Activated B cell treated with CpG ODN at 0.5 μM for 24 hours (primary cell): ENCODE data around the gene SH3RF1. TPM values are rescaled to one million over a fixed set of nuclear protein-coding genes. Genes with fewer than 3 reads are reported as not detected.

Source experiments
- ATAC-seq: fragments of 200-7000 bp; cut with Tn5 transposase; one replicate; pipeline ENCODE4 v1.10.0; 2021; ENCODE audit warnings: low read depth, mild to moderate bottlenecking, moderate library complexity
- CTCF ChIA-PET: fragments of 350-600 bp; sonication (Branson Sonifier 250); formaldehyde crosslinking; loops from one replicate; lab custom pipeline; 2021; ENCODE audit warnings: antibody characterized with exemption; lab: Charles Lee
- POLR2A ChIA-PET: fragments of 350-600 bp; sonication (Branson Sonifier 250); formaldehyde crosslinking; loops from one replicate; lab custom pipeline; 2021; ENCODE audit warnings: antibody characterized with exemption; lab: Charles Lee
- DNase-seq: peaks from one replicate; pipeline ENCODE4 v3.0.0; 2022
- H3K27ac Mint-ChIP-seq: one replicate; pipeline ENCODE4 v1.8.0; 2020; ENCODE audit warnings: mixed read lengths
- H3K27me3 Mint-ChIP-seq: one replicate; pipeline ENCODE4 v1.8.0; 2021; ENCODE audit warnings: mixed read lengths
- H3K36me3 Mint-ChIP-seq: one replicate; pipeline ENCODE4 v1.8.0; 2021; ENCODE audit warnings: low read depth, mixed read lengths
- H3K4me1 Mint-ChIP-seq: one replicate; pipeline ENCODE4 v1.8.0; 2021; ENCODE audit warnings: mixed read lengths
- H3K4me3 Mint-ChIP-seq: one replicate; pipeline ENCODE4 v1.8.0; 2020; ENCODE audit warnings: mild to moderate bottlenecking, mixed read lengths
- H3K9me3 Mint-ChIP-seq: one replicate; pipeline ENCODE4 v1.8.0; 2020; ENCODE audit warnings: mixed read lengths
- intact Hi-C: fragments of 100-400 bp; cut with micrococcal nuclease; formaldehyde crosslinking; loops from one replicate; pipeline ENCODE4 v1.15.1; 2024
- total RNA-seq: library from RNA; stranded (reverse); gene quantifications from 2 replicates; pipeline ENCODE4 v1.2.3, GENCODE V29; 2022
- TF ChIP-seq, protein P1 (sequence below): fragments of 200-600 bp; IDR thresholded peaks from one replicate; pipeline ENCODE4 v1.8.0; 2022; ENCODE audit warnings: antibody characterized with exemption, mild to moderate bottlenecking

The SH3RF1 gene
- total RNA-seq, 1 donor from 2014 or later = 7.1 TPM

DNA sequence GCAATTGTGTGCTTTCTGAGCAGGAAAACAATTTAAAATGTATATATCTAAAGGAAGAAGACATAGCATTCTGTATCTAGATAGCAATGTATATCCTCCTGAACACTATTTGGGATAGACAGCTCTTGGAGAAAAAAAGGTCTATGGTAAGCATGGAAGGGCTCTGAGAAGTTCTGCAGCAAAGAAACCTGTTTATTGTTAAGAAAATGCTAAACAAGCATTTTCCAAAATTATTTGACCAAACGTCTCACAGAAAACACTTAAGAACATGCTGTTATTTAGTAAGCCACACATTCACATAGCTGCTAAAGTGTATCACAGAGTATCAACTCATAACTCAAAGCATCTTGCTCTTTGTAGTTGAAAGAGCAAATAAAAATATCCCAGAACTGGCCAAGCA, 67.9 kb downstream of the SH3RF1 start:
- peaks cover 10% of the 10 kb centered on the region for H3K4me1 Mint-ChIP-seq
- H3K4me3 Mint-ChIP-seq = no peak overlapping the region
- DNase-seq (no peak), ATAC-seq (no peak)
- no peak overlapping the region for H3K27ac Mint-ChIP-seq
- ChIA-PET POLR2A (no interaction called here), CTCF (interaction anchor here (1.0 kb wide), 1 partner anchor 283 kb away, joined by 4 read pairs; no protein-coding TSS in a partner anchor)
- no peaks in the 10 kb centered on the region for H3K27me3 Mint-ChIP-seq
- no peaks in the 10 kb centered on the region for H3K9me3 Mint-ChIP-seq
- TF ChIP-seq, protein P1, sequence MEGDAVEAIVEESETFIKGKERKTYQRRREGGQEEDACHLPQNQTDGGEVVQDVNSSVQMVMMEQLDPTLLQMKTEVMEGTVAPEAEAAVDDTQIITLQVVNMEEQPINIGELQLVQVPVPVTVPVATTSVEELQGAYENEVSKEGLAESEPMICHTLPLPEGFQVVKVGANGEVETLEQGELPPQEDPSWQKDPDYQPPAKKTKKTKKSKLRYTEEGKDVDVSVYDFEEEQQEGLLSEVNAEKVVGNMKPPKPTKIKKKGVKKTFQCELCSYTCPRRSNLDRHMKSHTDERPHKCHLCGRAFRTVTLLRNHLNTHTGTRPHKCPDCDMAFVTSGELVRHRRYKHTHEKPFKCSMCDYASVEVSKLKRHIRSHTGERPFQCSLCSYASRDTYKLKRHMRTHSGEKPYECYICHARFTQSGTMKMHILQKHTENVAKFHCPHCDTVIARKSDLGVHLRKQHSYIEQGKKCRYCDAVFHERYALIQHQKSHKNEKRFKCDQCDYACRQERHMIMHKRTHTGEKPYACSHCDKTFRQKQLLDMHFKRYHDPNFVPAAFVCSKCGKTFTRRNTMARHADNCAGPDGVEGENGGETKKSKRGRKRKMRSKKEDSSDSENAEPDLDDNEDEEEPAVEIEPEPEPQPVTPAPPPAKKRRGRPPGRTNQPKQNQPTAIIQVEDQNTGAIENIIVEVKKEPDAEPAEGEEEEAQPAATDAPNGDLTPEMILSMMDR = no peak
- intact Hi-C loops = no loop called here
- H3K36me3 Mint-ChIP-seq = no peaks in the 10 kb centered on the region

DNA sequence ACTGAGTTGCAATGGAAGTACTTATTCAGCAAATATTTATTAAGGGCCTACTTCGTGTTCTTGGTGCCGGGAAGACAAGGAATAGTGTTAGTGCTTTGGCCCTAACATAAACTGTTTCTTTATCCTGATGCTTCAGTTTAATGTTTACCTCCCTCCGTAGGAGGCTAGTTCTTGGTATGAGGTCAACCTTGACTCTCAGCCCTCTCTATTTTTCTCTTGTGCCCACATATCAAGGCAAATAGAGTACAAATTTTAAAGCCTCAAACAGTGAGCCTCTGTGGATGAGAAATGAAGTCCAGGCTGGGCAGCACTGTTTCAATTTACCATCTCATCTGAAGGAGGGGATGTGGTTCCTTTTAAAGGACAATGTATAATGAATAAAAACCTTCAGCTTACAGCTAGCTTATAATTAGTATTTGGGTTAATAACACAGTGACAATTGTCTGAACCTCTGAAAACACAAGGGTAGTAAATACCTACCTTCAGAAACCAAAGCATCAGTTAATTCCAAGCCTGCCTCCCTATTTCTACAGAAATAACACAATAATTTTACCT, 68.5 kb downstream of the SH3RF1 start:
- DNase-seq (no peak), ATAC-seq (no peak)
- H3K9me3 Mint-ChIP-seq = no peaks in the 10 kb centered on the region
- ChIA-PET POLR2A (no interaction called here), CTCF (interaction anchor here (1.0 kb wide), 1 partner anchor 283 kb away, joined by 4 read pairs; no protein-coding TSS in a partner anchor)
- TF ChIP-seq, protein P1 = no peak
- intact Hi-C loops = no loop called here
- no peak overlapping the region for H3K4me3 Mint-ChIP-seq
- no peaks in the 10 kb centered on the region for H3K36me3 Mint-ChIP-seq
- no peak overlapping the region for H3K27ac Mint-ChIP-seq
- peaks cover 10% of the 10 kb centered on the region for H3K4me1 Mint-ChIP-seq
- no peaks in the 10 kb centered on the region for H3K27me3 Mint-ChIP-seq

DNA sequence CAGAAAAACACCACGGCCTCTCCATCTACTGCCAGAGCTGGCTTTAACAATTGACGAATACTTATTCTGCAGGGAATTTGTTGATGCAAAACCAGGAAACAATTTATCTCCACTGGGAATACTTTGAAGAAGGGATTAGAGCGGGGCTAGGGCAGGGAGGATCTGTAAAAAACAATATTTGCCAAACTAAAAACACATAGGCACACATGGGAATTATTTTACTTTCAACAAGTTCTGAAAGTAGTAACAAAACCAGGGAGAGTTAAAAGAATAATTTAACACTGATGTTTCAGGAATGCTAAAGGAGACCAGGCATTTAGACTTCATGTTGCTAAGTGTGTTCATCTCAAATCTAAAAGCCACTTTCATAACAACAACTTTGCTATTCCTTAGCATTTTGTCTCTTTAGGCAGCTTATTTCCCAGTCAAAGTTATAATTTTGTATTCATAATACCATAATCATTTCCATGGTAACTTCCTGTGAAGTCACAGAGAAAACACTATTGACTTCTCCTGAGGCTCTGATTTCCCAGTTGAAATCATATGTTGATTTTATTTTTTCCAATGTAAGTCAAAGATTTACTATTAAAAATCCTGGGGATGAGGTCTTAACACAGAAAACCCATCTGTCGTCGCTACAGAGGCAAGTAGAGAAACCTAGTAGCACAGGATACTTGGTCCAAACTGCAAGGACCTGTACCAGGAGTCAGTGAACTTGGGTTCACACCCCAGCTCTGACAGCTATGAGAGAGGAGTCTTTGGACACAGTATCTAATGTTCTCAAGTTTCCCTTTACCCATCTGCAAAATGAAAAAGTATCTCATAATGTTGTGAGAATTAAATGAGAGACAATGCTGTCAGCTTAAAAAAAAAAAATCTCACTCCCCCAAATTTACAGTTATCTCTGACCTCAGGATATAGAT, 69.3 kb downstream of the SH3RF1 start:
- Mint-ChIP-seq H3K27ac (no peak overlapping the region), H3K4me1 (peaks cover 10% of the 10 kb centered on the region), H3K4me3 (no peak overlapping the region), H3K9me3 (no peaks in the 10 kb centered on the region), H3K36me3 (no peaks in the 10 kb centered on the region), H3K27me3 (no peaks in the 10 kb centered on the region)
- ATAC-seq = no peak
- TF ChIP-seq, protein P1 = no peak
- intact Hi-C loops = no loop called here
- CTCF ChIA-PET = no interaction called here
- no peak for DNase-seq
- POLR2A ChIA-PET = no interaction called here

DNA sequence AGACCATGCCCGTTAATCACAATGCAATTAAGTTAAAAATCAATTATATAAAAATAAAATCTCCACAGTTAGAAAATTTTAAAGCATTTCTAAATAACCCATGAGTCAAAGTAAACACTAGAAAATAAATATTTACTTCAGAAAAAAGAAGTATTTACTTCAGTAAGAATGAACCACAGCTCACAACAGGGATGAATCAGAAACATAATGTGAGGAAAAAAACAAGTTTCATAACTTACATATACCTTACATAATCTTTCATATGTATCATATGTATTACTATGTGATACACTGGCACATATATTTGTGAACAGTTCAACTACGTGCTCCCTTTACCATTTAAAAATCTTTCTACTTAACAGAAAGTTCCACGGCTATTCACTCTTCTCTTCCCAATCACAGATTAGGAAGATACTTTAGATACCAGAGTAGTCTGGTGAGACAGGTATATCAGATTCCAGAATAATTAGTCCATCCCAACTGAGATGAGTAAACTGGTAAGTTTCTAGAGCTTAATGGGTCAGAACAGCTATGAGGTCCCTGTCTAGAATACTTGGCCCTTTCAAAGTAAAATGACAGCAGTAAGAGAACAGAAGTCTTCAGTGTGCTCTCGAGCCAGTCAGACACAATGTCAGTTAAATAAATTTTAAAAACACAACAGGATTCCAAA, 70.3 kb downstream of the SH3RF1 start:
- H3K4me3 Mint-ChIP-seq = no peak overlapping the region
- peaks cover 10% of the 10 kb centered on the region for H3K4me1 Mint-ChIP-seq
- TF ChIP-seq, protein P1 = no peak
- ChIA-PET POLR2A (interaction anchor here (0.6 kb wide), 1 partner anchor 121 kb away, joined by 4 read pairs; no protein-coding TSS in a partner anchor), CTCF (no interaction called here)
- no peak overlapping the region for H3K27ac Mint-ChIP-seq
- no peaks in the 10 kb centered on the region for H3K27me3 Mint-ChIP-seq
- peaks cover 1% of the 10 kb centered on the region for H3K36me3 Mint-ChIP-seq
- intact Hi-C loops = no loop called here
- no peak for DNase-seq
- no peak for ATAC-seq
- peaks cover under 1% of the 10 kb centered on the region for H3K9me3 Mint-ChIP-seq
